ENCODE results near the gene CHCT1.
A peak's percentile ranks its signal among the peaks of the same experiment; 100 is the strongest.
"Not testable (repeated sequence)": the region's sequence is repeated elsewhere in the genome, so short reads cannot be mapped to it uniquely, and the experiment has no call there.

CHCT1 gene

GRCh38 chr17:60416368-60416925 lies 5.8 kb upstream of the CHCT1 start:
- DNase-seq (ENCODE audit: low spot score), result no peak
- in situ Hi-C loops (cut with MboI; ENCODE audit: low pct_unique_long_range_greater_than_20kb, low sequenced_read_pairs, unreplicated experiment), result loop anchor here (25.0 kb wide), 1 partner anchor 279 kb away; the partner anchor contains the start of gene CA4

GRCh38 chr17:60419003-60419402 lies 3.3 kb upstream of the CHCT1 start:
- in situ Hi-C loops (cut with MboI; ENCODE audit: low pct_unique_long_range_greater_than_20kb, low sequenced_read_pairs, unreplicated experiment), result loop anchor here (25.0 kb wide), 1 partner anchor 282 kb away; the partner anchor contains the start of gene CA4
- not testable (repeated sequence) for DNase-seq (ENCODE audit: low spot score)

More at GRCh38 chr17:60416368-60416925, 5.8 kb upstream of the CHCT1 start:
- TF ChIP-seq, protein P1, sequence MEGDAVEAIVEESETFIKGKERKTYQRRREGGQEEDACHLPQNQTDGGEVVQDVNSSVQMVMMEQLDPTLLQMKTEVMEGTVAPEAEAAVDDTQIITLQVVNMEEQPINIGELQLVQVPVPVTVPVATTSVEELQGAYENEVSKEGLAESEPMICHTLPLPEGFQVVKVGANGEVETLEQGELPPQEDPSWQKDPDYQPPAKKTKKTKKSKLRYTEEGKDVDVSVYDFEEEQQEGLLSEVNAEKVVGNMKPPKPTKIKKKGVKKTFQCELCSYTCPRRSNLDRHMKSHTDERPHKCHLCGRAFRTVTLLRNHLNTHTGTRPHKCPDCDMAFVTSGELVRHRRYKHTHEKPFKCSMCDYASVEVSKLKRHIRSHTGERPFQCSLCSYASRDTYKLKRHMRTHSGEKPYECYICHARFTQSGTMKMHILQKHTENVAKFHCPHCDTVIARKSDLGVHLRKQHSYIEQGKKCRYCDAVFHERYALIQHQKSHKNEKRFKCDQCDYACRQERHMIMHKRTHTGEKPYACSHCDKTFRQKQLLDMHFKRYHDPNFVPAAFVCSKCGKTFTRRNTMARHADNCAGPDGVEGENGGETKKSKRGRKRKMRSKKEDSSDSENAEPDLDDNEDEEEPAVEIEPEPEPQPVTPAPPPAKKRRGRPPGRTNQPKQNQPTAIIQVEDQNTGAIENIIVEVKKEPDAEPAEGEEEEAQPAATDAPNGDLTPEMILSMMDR (IDR thresholded peaks at IDR 0.05; ENCODE audit: extremely low read depth, insufficient read depth, missing control alignments), result no peak

GRCh38 chr17:60419875-60420274 lies 2.4 kb upstream of the CHCT1 start:
- not testable (repeated sequence) for DNase-seq (ENCODE audit: low spot score)
- in situ Hi-C loops (cut with MboI; ENCODE audit: low pct_unique_long_range_greater_than_20kb, low sequenced_read_pairs, unreplicated experiment), result loop anchor here (25.0 kb wide), 1 partner anchor 283 kb away; the partner anchor contains the start of gene CA4

DNA sequence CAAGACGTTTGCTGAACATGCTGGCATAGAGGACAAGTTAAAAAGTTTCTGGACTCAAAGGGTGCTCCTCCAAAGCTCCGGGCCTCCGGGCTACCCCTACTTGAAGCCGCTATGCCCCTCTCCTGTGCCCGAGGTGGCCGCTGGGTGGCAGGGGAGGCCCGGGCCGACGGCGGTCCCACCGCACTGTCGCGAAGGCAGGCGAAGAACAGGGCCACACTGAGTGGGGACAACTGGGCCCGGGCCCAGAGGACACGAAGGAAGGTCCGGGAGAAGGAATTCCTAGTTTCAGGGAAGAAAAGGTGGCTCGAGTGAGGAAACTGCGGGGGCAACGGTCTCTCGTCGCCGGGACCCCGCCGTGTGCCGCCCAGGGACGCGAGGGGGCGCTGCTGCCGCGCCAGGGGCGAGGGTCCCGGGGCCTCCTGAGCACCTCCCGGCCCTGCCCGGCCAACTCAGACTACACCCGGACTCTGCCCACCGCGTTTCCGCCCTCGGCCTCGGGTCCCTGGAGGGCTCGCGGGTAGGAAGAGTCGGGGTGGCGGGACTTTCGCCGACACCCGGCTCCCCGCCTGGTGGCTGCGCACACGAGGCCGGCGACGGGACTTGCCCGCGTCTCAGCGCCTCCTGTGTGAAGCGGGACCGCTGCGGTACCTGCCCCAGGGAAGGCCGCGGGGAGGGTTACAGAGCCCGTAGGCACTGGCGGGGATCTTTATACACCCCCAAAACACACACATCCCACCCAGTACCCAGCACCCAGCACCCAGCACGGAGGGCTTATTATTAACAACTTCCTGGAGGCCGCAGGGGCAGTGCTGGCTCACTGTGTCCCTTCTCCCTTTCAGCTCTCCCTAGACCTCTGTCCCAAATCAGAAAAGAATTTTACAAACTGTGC lies 772 bp upstream of the CHCT1 start:
- TF ChIP-seq, protein P1 (IDR thresholded peaks at IDR 0.05; ENCODE audit: extremely low read depth, insufficient read depth, missing control alignments), result peak; percentile 91
- in situ Hi-C loops (cut with MboI; ENCODE audit: low pct_unique_long_range_greater_than_20kb, low sequenced_read_pairs, unreplicated experiment), result loop anchor here (25.0 kb wide), 1 partner anchor 284 kb away; the partner anchor contains the start of gene CA4
- DNase-seq (ENCODE audit: low spot score), result peak; percentile 87

DNA sequence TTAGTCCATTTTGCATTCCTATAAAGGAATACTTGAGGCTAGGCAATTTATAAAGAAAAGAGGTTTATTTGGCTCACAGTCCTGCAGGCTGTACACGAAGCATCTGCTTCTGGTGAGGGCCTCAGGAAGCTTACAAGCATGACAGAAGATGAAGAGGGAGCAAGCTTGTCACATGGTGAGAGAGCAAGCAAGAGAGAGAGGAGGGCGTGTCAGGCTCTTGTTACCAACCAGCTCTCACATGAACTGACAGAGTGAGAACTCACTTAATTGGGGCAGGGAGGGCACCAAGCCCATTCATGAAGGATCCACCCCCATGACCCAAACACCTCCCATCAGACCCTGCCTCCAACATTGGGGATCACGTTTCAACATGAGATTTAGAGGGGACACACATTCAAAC lies 1.6 kb downstream of the CHCT1 start:
- in situ Hi-C loops (cut with MboI; ENCODE audit: low pct_unique_long_range_greater_than_20kb, low sequenced_read_pairs, unreplicated experiment), result loop anchor here (25.0 kb wide), 1 partner anchor 287 kb away; the partner anchor contains the start of gene CA4
- TF ChIP-seq, protein P1 (IDR thresholded peaks at IDR 0.05; ENCODE audit: extremely low read depth, insufficient read depth, missing control alignments), result no peak
- DNase-seq (ENCODE audit: low spot score), result no peak

- TF ChIP-seq, protein P1 (IDR thresholded peaks at IDR 0.05; ENCODE audit: extremely low read depth, insufficient read depth, missing control alignments), result no peak
- no peak for DNase-seq (ENCODE audit: low spot score)
- in situ Hi-C loops (cut with MboI; ENCODE audit: low pct_unique_long_range_greater_than_20kb, low sequenced_read_pairs, unreplicated experiment), result no loop called here
These were observed 3.3 kb downstream of the CHCT1 start for GRCh38 chr17:60425626-60426025.

DNA sequence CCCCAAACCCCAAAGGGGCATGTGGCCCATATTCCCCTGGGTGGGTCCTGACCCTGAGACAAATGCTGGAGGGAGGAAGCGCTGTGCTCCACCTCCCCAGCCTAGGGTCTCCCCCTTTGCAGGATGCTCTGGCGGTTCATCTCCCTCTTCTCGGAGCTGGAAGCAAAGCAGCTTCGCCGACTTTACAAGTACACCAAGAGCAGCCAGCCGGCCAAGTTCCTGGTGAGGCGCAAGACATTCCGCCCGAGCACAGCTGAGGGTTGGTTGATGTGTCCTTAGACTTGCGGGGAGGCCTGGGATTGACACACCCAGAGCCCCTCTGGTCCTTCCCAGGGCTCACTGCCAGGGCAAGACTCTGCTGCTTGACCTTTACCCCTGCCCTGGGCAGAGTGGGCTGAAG lies 4.3 kb downstream of the CHCT1 start:
- in situ Hi-C loops (cut with MboI; ENCODE audit: low pct_unique_long_range_greater_than_20kb, low sequenced_read_pairs, unreplicated experiment), result no loop called here

GRCh38 chr17:60428491-60428890 lies 6.2 kb downstream of the CHCT1 start:
- DNase-seq (ENCODE audit: low spot score); in situ Hi-C loops (cut with MboI; ENCODE audit: low pct_unique_long_range_greater_than_20kb, low sequenced_read_pairs, unreplicated experiment): not testable (repeated sequence)

More for the DNA sequence above, 4.3 kb downstream of the CHCT1 start:
- TF ChIP-seq, protein P1 (IDR thresholded peaks at IDR 0.05; ENCODE audit: extremely low read depth, insufficient read depth, missing control alignments), result no peak
- DNase-seq (ENCODE audit: low spot score), result no peak

DNA sequence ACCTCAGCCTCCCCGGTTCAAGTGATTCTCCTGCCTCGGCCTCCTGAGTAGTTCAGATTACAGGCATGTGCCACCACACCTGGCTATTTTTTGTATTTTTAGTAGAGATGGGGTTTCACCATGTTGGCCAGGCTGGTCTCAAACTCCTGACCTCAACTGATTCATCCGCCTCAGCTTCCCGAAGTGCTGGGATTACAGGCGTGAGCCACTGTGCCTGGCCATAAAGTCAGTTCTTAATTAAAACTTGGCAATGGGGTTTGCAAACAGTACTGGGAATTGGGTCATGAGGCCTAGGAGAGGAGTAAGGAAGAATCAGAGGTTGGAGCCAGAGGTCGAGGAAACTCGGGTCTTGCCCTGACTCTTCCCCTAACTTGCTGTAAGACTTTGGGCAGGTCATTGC lies 8.3 kb downstream of the CHCT1 start:
- in situ Hi-C loops (cut with MboI; ENCODE audit: low pct_unique_long_range_greater_than_20kb, low sequenced_read_pairs, unreplicated experiment); DNase-seq (ENCODE audit: low spot score): not testable (repeated sequence)

GRCh38 chr17:60433021-60433997 lies 11.0 kb downstream of the CHCT1 start:
- in situ Hi-C loops (cut with MboI; ENCODE audit: low pct_unique_long_range_greater_than_20kb, low sequenced_read_pairs, unreplicated experiment); DNase-seq (ENCODE audit: low spot score): not testable (repeated sequence)

All from GM13977 (cell line).